Spinal cord (tissue), 4 donors: ENCODE measurements around the gene CELSR1. TPM values are rescaled to one million over a fixed set of nuclear protein-coding genes. Genes with fewer than 3 reads are reported as not detected.

Experiments
- polyA plus RNA-seq, 2 donors: library from polyadenylated mRNA; unstranded; fragments of 120-200 nt; gene quantifications; one replicate each; pipeline ENCODE4 v1.2.1, GENCODE V29; 2013; ENCODE audit not compliant: insufficient read length in 2 of 2
- total RNA-seq, 2 donors: library from RNA; depleted of rRNA in 1 of 2; stranded (reverse); fragments of 120-200 nt in 1 of 2; fragments of >200 nt in 1 of 2; gene quantifications; one replicate each; pipeline versions ENCODE4 v1.2.3 to v1.2.4, GENCODE V29; 2013 to 2014

CELSR1 gene
- total and polyA plus RNA-seq, 4 donors = 2.9 to 8.2 (median 6.6) TPM

Other genes with a start within 250 kb of the CELSR1 start
- 1 to 10 TPM; 3.2 to 6.8 TPM for gene GTSE1, start 240.8 kb downstream of the CELSR1 start, total RNA-seq
- 10 to 100 TPM; 11.5 to 12.1 TPM for gene GTSE1, start 240.8 kb downstream of the CELSR1 start, polyA plus RNA-seq
- gene TRMU, start 201.9 kb downstream of the CELSR1 start, total RNA-seq = 10 to 100 TPM; 22.5 to 37.0 TPM
- 10 to 100 TPM; 58.2 to 64.4 TPM for gene TRMU, start 201.9 kb downstream of the CELSR1 start, polyA plus RNA-seq
- gene GRAMD4, start 82.8 kb upstream of the CELSR1 start, total RNA-seq = 10 to 100 TPM; 25.1 to 36.8 TPM
- 10 to 100 TPM; 42.2 to 42.5 TPM for gene GRAMD4, start 82.8 kb upstream of the CELSR1 start, polyA plus RNA-seq
- 10 to 100 TPM; 43.1 to 55.3 TPM for gene CERK, start 200.6 kb upstream of the CELSR1 start, total RNA-seq
- gene CERK, start 200.6 kb upstream of the CELSR1 start, polyA plus RNA-seq = 10 to 100 TPM; 54.4 to 54.5 TPM
- gene TBC1D22A, start 225.0 kb upstream of the CELSR1 start, total RNA-seq = 10 to 100 TPM in 1 of 2 donors, 1 to 10 TPM in 1; 7.1 to 10.0 TPM
- 10 to 100 TPM; 11.5 to 14.6 TPM for gene TBC1D22A, start 225.0 kb upstream of the CELSR1 start, polyA plus RNA-seq